Adrenal gland (tissue), 5 donors: Measurements from ENCODE around the gene PQBP1.

Experiments
- POLR2A ChIP-seq, 2 donors: fragments of 450-650 bp; IDR thresholded peaks; one replicate each; pipeline ENCODE4 v1.6.1; 2017; ENCODE audit warnings: antibody characterized with exemption in 2 of 2, mild to moderate bottlenecking in 2 of 2, moderate library complexity in 1 of 2
- TF ChIP-seq, protein P1 (sequence below), 6 experiments: fragments of 450-650 bp in 4 of 6; fragments of 200-600 bp in 2 of 6; sonication (generic) in 1 of 6; IDR thresholded peaks; 1 replicate in 5 of 6; 2 replicates in 1 of 6; pipeline versions ENCODE4 v1.5.1 to v1.8.0; 2016 to 2021; ENCODE audit warnings: antibody characterized with exemption in 6 of 6, mild to moderate bottlenecking in 2 of 6, moderate library complexity in 1 of 6
- donor health status: DM: no; HTN: no; CAD: no.

DNA sequence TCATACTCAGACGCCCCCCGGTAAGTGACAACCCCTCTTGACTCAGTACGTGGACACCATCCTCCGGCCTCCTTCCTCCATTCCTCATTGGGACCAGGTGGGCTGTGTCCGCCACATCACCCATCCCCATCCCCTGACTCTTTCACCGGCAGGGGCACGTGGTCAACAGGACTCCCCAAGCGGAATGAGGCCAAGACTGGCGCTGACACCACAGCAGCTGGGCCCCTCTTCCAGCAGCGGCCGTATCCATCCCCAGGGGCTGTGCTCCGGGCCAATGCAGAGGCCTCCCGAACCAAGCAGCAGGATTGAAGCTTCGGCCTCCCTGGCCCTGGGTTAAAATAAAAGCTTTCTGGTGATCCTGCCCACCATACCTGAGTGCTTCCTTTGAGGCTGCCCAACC lies 5.0 kb downstream of the PQBP1 start:
- TF ChIP-seq, protein P1, sequence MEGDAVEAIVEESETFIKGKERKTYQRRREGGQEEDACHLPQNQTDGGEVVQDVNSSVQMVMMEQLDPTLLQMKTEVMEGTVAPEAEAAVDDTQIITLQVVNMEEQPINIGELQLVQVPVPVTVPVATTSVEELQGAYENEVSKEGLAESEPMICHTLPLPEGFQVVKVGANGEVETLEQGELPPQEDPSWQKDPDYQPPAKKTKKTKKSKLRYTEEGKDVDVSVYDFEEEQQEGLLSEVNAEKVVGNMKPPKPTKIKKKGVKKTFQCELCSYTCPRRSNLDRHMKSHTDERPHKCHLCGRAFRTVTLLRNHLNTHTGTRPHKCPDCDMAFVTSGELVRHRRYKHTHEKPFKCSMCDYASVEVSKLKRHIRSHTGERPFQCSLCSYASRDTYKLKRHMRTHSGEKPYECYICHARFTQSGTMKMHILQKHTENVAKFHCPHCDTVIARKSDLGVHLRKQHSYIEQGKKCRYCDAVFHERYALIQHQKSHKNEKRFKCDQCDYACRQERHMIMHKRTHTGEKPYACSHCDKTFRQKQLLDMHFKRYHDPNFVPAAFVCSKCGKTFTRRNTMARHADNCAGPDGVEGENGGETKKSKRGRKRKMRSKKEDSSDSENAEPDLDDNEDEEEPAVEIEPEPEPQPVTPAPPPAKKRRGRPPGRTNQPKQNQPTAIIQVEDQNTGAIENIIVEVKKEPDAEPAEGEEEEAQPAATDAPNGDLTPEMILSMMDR (IDR thresholded peaks at IDR 0.05): no peak
- TF ChIP-seq POLR2A (IDR thresholded peaks at IDR 0.05): no peak
